ENCODE data around the gene ARMCX2. TPM values are rescaled to one million over a fixed set of nuclear protein-coding genes. Genes with fewer than 3 reads are reported as not detected.

ARMCX2 gene
- total RNA-seq, result 20.9 and 29.4 TPM in 2 replicates

DNA sequence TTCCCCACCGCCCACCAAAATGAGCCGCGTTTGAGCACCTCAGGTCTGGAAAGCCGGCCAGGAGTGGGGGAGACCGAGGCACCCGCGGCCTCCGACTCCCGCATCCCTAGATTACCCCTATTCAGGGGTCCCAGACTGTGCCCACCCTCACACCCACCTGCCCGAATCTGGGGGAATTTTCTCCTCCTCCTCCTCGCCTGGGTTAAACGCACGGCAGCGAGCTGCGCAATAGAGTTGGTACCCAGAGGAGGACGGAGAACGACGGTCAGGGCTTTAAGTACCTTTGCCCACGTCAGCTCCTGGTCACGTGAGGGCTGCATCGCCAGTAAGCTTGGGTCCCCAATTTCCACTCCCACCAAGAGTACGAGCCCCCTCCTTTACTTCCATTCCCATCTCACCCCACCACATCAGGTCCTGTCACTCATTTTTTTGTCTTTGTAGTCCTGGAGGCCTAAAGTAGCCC lies at the start of gene ARMCX2:
TSS of gene ARMCX2 (minus strand) at position 250 of the 463 bp plus-strand sequence. CDS start 2,262 bp downstream, outside the sequence.
- H3K4me3 ChIP-seq (ENCODE audit: low read depth, low read length), result peak within 1 kb of the TSS; percentile 72
- TF ChIP-seq, protein P1, sequence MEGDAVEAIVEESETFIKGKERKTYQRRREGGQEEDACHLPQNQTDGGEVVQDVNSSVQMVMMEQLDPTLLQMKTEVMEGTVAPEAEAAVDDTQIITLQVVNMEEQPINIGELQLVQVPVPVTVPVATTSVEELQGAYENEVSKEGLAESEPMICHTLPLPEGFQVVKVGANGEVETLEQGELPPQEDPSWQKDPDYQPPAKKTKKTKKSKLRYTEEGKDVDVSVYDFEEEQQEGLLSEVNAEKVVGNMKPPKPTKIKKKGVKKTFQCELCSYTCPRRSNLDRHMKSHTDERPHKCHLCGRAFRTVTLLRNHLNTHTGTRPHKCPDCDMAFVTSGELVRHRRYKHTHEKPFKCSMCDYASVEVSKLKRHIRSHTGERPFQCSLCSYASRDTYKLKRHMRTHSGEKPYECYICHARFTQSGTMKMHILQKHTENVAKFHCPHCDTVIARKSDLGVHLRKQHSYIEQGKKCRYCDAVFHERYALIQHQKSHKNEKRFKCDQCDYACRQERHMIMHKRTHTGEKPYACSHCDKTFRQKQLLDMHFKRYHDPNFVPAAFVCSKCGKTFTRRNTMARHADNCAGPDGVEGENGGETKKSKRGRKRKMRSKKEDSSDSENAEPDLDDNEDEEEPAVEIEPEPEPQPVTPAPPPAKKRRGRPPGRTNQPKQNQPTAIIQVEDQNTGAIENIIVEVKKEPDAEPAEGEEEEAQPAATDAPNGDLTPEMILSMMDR (conservative IDR thresholded peaks at IDR 0.05; ENCODE audit: low read depth, low read length), result no peak
- DNase-seq (ENCODE audit: low read depth), result no peak

DNA sequence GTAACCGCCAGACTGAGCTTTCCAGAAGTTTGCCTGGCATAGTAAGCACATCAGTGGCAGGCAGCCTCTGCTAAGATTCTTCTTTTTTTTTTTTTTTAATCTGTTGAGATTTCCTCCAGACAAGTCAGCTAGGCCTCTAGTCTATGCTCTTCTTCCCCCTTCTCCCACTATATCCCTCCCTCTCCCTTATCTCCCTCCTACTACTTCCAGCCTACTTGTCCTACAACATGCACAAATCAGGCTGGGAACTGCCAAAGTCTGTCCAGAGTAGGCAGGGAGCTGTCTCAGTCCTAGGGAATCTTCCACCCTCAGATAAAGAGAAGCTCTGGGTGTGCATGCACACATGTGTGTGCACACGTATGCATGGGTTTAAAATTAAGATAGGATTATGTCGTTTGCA lies 49.7 kb upstream of the ARMCX2 start:
- DNase-seq (ENCODE audit: low read depth), result no peak
- TF ChIP-seq, protein P1 (conservative IDR thresholded peaks at IDR 0.05; ENCODE audit: low read depth, low read length), result no peak
- H3K4me3 ChIP-seq (ENCODE audit: low read depth, low read length), result no peak overlapping the region

DNA sequence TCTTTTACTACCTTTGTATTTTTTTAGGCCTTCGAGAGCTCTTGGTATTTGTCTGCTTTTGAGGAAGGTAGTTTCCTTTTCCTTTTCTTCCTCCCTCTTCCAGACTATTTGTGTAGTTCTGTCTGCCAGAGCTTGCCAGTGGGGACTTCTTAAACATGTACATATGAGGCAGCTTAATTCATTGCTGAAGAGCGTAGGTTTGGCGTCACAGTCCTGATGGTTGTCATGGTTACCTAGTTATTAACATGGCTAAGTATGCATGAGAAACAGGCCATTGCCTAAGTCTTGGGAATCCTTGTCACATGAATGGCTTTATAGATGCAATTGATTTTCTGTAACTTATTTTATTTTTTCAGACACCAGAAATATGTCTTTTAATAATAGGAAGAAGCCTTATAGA lies 48.5 kb upstream of the ARMCX2 start:
- TF ChIP-seq, protein P1 (conservative IDR thresholded peaks at IDR 0.05; ENCODE audit: low read depth, low read length), result no peak
- DNase-seq (ENCODE audit: low read depth), result no peak

DNA sequence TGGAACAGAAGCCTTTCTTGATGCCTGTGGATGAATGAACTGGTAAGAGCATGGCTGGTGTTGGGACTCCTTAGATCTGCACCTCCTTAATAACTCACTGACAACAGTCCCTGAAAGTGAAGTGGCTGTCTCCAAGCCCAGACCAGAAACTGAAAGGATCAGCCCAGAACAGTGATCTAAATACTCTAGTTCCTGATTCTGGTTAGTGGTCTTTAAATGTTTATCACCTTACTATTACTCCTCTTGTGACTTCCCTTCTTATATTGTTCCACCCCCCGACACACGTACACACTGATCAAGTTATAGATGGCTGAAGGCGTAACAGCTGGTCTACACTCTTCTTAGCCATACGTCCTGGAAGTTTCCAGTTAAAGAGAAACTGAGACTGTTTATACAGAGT lies 33.8 kb upstream of the ARMCX2 start:
- TF ChIP-seq, protein P1 (conservative IDR thresholded peaks at IDR 0.05; ENCODE audit: low read depth, low read length), result no peak
- H3K4me3 ChIP-seq (ENCODE audit: low read depth, low read length), result no peak overlapping the region
- DNase-seq (ENCODE audit: low read depth), result no peak

More for the DNA sequence above, 48.5 kb upstream of the ARMCX2 start:
- no peak overlapping the region for H3K4me3 ChIP-seq (ENCODE audit: low read depth, low read length)

DNA sequence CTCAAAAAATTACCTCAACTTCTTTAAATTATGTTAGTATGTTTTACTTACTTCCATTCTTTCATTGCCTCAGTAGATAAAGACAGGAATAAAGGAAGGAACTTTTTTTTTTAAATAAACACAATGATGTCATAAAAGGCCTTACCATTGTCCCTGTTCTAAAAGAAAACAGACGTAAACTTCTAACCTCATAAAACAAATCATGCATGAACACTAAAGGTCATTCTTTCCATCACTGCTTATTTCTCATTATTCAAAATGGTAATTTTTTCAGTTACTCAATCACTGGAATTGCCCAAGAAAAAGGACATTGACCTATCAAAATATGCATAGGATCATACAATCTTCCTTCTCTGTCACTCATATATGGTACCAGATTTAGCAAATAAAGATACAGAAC lies 32.2 kb upstream of the ARMCX2 start:
- peak; percentile 12 for DNase-seq (ENCODE audit: low read depth)
- H3K4me3 ChIP-seq (ENCODE audit: low read depth, low read length), result no peak overlapping the region
- TF ChIP-seq, protein P1 (conservative IDR thresholded peaks at IDR 0.05; ENCODE audit: low read depth, low read length), result no peak

DNA sequence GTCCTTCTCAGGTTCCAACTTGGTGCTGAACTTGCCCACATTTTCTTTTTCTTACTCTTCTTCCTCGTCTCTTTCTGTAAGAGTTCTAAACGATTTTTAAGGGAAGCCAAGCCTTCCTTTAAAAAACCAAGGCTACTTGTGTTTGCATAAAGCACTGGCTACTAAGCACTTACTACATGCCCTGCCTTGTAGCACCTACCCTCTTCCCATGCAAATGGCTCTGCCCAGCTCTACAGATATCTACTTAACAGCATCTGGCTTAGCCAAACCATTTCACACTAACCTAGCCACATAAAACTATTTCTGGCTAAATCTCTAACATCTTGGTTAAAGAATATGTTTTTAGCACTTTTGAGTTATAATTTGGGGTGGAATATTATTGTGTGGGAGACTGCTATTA lies 26.9 kb upstream of the ARMCX2 start:
- no peak for DNase-seq (ENCODE audit: low read depth)
- TF ChIP-seq, protein P1 (conservative IDR thresholded peaks at IDR 0.05; ENCODE audit: low read depth, low read length), result no peak
- H3K4me3 ChIP-seq (ENCODE audit: low read depth, low read length), result no peak overlapping the region

DNA sequence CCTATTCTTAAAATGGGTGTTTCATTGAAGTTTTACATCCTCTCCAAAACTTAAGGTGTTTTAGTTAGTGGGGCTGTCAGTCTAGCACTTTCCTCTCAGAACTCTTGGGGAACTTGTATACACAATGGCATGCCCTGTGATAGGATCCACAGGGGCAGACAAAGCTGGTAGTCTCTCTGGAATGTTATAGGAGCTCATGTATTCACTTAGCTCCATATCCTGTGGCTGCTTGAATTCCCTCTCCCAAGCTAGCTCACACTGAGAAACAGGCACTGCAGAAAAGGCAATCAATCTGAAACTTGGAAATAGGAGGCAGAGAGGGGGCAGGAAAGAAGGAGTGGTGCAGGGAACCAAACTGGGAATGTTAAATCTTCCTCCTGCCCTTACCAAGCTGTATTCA lies 26.3 kb upstream of the ARMCX2 start:
- TF ChIP-seq, protein P1 (conservative IDR thresholded peaks at IDR 0.05; ENCODE audit: low read depth, low read length), result no peak
- DNase-seq (ENCODE audit: low read depth), result no peak
- no peak overlapping the region for H3K4me3 ChIP-seq (ENCODE audit: low read depth, low read length)

All from epithelial cell of proximal tubule (primary cell).